GM12801 (cell line): Measurements from ENCODE around the gene ZNF460.

Experiments used
- CTCF ChIP-seq: IDR thresholded peaks from one replicate; pipeline ENCODE4 v1.5.1; 2011; ENCODE audit warnings: control low read depth; ENCODE audit not compliant: insufficient read length; ENCODE audit errors: extremely low read depth

The ZNF460 gene

GRCh38 chr19:57308514-57308913 is 28.2 kb downstream of the ZNF460 start:
- no peak for TF ChIP-seq CTCF

GRCh38 chr19:57310792-57311191 is 30.5 kb downstream of the ZNF460 start:
- TF ChIP-seq CTCF = no peak

- TF ChIP-seq CTCF = no peak
Observed at GRCh38 chr19:57314146-57314545, 33.9 kb downstream of the ZNF460 start.

GRCh38 chr19:57317503-57317902 is 37.2 kb downstream of the ZNF460 start:
- no peak for TF ChIP-seq CTCF

GRCh38 chr19:57319869-57320179 is 39.5 kb downstream of the ZNF460 start:
- no peak for TF ChIP-seq CTCF

GRCh38 chr19:57320180-57321084 is 40.1 kb downstream of the ZNF460 start, which contains the start of gene ZNF543:
TSS of gene ZNF543 (plus strand) at chr19:57320472. CDS start at chr19:57320854, 382 bp downstream.
- no peak for TF ChIP-seq CTCF

- TF ChIP-seq CTCF = no peak
Observed at GRCh38 chr19:57321116-57321515, 40.8 kb downstream of the ZNF460 start.
